ENCODE data around the gene PELI1.
"Not testable (repeated sequence)": the region's sequence is repeated elsewhere in the genome, so short reads cannot be mapped to it uniquely, and the experiment has no call there.

PELI1 gene

DNA sequence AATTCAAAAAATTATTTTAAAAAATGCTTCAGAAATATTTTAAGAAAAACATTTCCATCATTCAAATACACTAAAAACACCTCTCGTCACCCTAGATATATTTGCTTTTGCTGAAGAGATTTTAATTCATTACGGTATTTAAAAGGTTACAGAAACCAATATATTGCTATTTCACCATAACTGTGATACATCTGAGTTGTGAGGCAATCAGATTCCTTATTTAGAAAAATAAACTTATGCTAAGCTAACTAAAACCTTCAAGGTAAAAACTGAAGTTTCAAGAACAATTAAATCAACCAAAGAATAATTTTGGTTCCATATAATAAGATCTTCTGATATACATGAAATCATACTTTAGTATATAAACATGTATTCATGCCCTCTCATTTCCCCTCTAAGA lies 32.8 kb downstream of the PELI1 start:
- no peak overlapping the region for H3K27ac ChIP-seq (ENCODE audit: insufficient read depth, low read depth, low read length, poor library complexity, severe bottlenecking)
- H3K36me3 ChIP-seq (ENCODE audit: control insufficient read depth, insufficient read depth, low read length), result no peaks in the 10 kb centered on the region
- WGBS, 2 experiments, result 100% methylated on average over 2 of the region's 2 CpGs; no CpG with 5 or more reads in 1 of the 2 experiments
- no peaks in the 10 kb centered on the region for H3K9me3 ChIP-seq (ENCODE audit: control insufficient read depth, low read length)
- no peak overlapping the region for H3K4me3 ChIP-seq (ENCODE audit: insufficient read depth, low read depth, low read length)
- no peaks in the 10 kb centered on the region for H3K27me3 ChIP-seq (ENCODE audit: control insufficient read depth, insufficient read depth, low read length, poor library complexity, severe bottlenecking)
- no peaks in the 10 kb centered on the region for H3K4me1 ChIP-seq (ENCODE audit: control insufficient read depth, insufficient read depth, low read length)

DNA sequence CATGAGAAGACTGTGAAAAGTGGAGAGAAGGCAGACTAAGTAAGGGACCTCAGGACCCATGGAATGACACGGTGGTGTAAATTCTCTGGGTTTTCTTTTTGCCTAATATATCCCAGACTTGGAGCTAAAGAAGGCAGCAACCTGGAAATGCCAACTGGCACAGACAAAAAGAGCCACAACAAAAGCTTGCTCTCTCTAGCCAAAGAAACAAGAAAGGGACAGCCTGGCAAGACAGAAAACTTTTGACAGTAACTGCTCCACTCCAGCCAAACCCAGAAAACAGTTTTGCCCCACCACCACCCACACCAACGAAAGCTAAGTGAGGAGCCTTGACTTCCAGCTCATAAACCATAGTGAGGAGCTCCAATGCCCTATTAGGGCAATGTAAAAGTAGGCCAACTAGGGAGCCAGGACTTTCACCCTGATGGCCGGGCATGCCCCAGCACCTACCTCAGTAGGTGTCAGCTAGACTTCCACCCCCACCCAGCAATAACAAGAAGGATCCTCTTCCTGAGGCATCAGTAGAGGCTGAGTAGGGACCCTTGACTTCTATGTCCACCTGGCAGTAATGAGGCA lies 35.5 kb downstream of the PELI1 start:
- H3K36me3 ChIP-seq (ENCODE audit: control insufficient read depth, insufficient read depth, low read length), result no peaks in the 10 kb centered on the region

DNA sequence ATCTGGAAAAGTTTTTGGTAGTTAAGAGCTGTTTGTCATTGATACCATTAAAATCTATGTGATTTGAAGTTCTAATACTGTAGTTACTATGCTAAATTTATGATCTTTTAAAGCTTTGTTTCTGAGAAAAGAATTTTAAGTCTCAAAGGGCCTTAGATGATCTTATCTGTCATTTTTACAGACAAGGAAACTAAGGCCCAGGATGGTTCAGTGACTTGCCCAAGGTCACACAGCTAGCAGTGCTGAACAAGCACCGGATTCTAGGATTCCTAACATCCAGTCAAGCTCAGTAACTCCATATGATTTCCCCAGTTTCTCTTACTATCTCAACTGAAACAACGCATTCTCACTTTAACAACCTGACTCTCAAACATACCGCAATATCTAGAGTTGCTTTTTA lies 37.7 kb downstream of the PELI1 start:
- H3K4me3 ChIP-seq (ENCODE audit: insufficient read depth, low read depth, low read length), result no peak overlapping the region
- H3K4me1 ChIP-seq (ENCODE audit: control insufficient read depth, insufficient read depth, low read length), result no peaks in the 10 kb centered on the region
- no peaks in the 10 kb centered on the region for H3K27me3 ChIP-seq (ENCODE audit: control insufficient read depth, insufficient read depth, low read length, poor library complexity, severe bottlenecking)
- WGBS, 2 experiments, result 96 to 99% methylated on average over 2 to 3 of the region's 3 CpGs
- no peak overlapping the region for H3K27ac ChIP-seq (ENCODE audit: insufficient read depth, low read depth, low read length, poor library complexity, severe bottlenecking)
- no peaks in the 10 kb centered on the region for H3K36me3 ChIP-seq (ENCODE audit: control insufficient read depth, insufficient read depth, low read length)
- no peaks in the 10 kb centered on the region for H3K9me3 ChIP-seq (ENCODE audit: control insufficient read depth, low read length)

More for the DNA sequence above, 35.5 kb downstream of the PELI1 start:
- Histone ChIP-seq H3K4me3 (ENCODE audit: insufficient read depth, low read depth, low read length) (no peak overlapping the region), H3K4me1 (ENCODE audit: control insufficient read depth, insufficient read depth, low read length) (no peaks in the 10 kb centered on the region), H3K27ac (ENCODE audit: insufficient read depth, low read depth, low read length, poor library complexity, severe bottlenecking) (no peak overlapping the region), H3K27me3 (ENCODE audit: control insufficient read depth, insufficient read depth, low read length, poor library complexity, severe bottlenecking) (no peaks in the 10 kb centered on the region), H3K9me3 (ENCODE audit: control insufficient read depth, low read length) (no peaks in the 10 kb centered on the region)
- WGBS, 2 experiments, result 93 to 95% methylated on average over 3 of the region's 3 CpGs

DNA sequence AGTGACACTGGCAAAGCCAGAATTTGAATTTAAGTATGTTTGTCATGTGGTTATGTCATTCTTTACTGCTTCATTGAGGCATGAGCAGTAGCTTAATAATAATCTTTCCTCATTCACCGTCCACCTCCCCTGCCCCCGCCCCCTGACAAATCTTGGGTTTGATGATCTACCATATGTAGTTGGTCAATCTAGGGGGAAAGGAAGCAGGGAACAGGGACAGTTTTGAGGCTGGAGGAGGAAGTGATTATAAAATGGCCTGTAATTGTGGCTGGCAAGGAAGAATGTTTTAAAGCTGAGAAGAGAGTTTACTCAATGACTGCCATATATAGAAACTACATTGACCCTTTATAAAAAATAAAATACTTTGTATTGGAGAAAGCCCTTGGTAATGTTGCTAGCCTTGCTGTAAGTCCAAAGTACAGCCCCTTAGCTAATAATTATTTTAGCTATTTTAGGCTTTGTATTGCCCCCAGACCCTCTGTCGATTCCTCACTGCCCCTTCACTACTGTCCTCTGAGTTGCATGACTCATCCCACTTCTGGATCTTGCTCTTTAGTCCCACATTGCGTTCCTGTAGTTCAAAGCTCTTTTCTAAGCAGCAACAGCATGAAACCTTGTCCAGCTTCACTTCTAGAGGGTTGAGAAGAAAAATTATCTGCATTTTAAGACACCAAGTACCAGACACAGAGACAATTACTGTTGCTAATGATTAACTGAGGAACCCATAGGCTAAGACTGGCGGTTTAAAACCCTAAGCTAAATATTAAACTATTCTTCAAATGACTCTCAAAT lies 38.4 kb downstream of the PELI1 start:
- no peak overlapping the region for H3K4me3 ChIP-seq (ENCODE audit: insufficient read depth, low read depth, low read length)
- H3K4me1 ChIP-seq (ENCODE audit: control insufficient read depth, insufficient read depth, low read length), result no peaks in the 10 kb centered on the region
- no peaks in the 10 kb centered on the region for H3K9me3 ChIP-seq (ENCODE audit: control insufficient read depth, low read length)
- H3K27ac ChIP-seq (ENCODE audit: insufficient read depth, low read depth, low read length, poor library complexity, severe bottlenecking), result no peak overlapping the region
- 91 to 98% methylated on average over 4 to 5 of the region's 5 CpGs for WGBS, 2 experiments
- H3K36me3 ChIP-seq (ENCODE audit: control insufficient read depth, insufficient read depth, low read length), result no peaks in the 10 kb centered on the region
- H3K27me3 ChIP-seq (ENCODE audit: control insufficient read depth, insufficient read depth, low read length, poor library complexity, severe bottlenecking), result no peaks in the 10 kb centered on the region

DNA sequence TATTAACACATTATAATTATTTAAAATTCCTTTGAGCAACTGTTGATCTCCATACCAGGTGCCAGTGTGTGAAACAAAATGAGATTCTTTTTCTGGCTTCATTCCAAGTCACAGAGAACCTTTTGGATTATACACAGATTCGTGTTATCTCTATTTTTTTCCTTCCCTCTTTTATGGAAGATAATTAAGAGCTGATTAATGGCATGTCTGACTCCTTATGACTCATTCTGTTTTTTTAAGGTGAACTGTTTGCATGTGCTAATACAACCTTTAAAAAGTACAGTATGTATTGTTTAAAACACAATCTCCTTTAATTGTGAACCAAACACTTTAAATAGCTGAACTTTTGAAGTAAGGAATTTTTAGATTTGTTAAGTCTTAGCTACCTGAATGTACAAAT lies 39.3 kb downstream of the PELI1 start:
- Histone ChIP-seq H3K4me1 (ENCODE audit: control insufficient read depth, insufficient read depth, low read length) (no peaks in the 10 kb centered on the region), H3K4me3 (ENCODE audit: insufficient read depth, low read depth, low read length) (no peak overlapping the region), H3K36me3 (ENCODE audit: control insufficient read depth, insufficient read depth, low read length) (no peaks in the 10 kb centered on the region), H3K27me3 (ENCODE audit: control insufficient read depth, insufficient read depth, low read length, poor library complexity, severe bottlenecking) (no peaks in the 10 kb centered on the region), H3K27ac (ENCODE audit: insufficient read depth, low read depth, low read length, poor library complexity, severe bottlenecking) (no peak overlapping the region), H3K9me3 (ENCODE audit: control insufficient read depth, low read length) (no peaks in the 10 kb centered on the region)
- no CpG with 5 or more reads among the region's 1 CpG for WGBS, 2 experiments

DNA sequence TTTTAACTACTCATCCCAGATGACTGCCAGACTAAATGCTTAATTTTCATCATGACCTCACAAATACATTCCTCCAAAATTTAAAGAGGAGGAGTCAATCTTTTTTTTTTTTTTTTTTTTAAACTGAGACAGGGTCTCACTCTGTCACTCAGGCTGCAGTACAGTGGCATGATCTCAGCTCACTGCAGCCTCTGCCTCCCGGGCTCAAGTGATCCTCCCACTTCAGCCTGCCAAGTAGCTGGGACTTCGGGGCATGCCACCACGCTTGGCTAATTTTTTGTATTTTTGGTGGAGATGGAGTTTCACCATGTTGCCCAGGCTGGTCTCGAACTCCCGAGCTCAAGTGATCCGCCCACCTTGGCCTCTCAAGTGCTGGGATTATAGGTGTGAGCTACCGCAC lies 41.5 kb downstream of the PELI1 start:
- H3K27me3 ChIP-seq (ENCODE audit: control insufficient read depth, insufficient read depth, low read length, poor library complexity, severe bottlenecking); H3K4me1 ChIP-seq (ENCODE audit: control insufficient read depth, insufficient read depth, low read length); H3K36me3 ChIP-seq (ENCODE audit: control insufficient read depth, insufficient read depth, low read length); H3K27ac ChIP-seq (ENCODE audit: insufficient read depth, low read depth, low read length, poor library complexity, severe bottlenecking); H3K4me3 ChIP-seq (ENCODE audit: insufficient read depth, low read depth, low read length); H3K9me3 ChIP-seq (ENCODE audit: control insufficient read depth, low read length): not testable (repeated sequence)
- WGBS, 2 experiments, result 92% methylated on average over 7 of the region's 7 CpGs

DNA sequence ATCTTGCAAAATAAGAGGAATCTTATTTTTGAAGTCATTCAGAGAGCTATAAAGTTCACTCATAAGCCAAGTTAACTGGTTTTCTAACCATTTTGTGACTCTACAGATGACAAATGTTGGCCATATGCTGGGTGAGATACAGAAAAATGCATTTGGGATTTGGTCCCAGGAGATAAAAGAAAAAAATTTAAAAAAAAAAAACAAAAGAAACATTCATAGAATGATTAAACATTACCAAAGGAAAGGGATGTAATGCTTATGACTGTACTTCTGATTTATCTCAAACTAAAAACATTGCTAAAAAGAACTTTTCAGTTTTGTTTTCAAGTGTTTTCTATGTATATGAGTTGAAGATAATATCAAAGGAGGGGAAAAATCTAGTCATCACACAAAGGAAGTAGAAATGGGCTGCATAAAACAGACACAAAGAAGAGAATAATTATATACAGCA lies 43.1 kb downstream of the PELI1 start:
- no peaks in the 10 kb centered on the region for H3K9me3 ChIP-seq (ENCODE audit: control insufficient read depth, low read length)
- peaks cover 8% of the 10 kb centered on the region for H3K36me3 ChIP-seq (ENCODE audit: control insufficient read depth, insufficient read depth, low read length)
- no peak overlapping the region for H3K4me3 ChIP-seq (ENCODE audit: insufficient read depth, low read depth, low read length)
- no peak overlapping the region for H3K27ac ChIP-seq (ENCODE audit: insufficient read depth, low read depth, low read length, poor library complexity, severe bottlenecking)
- H3K27me3 ChIP-seq (ENCODE audit: control insufficient read depth, insufficient read depth, low read length, poor library complexity, severe bottlenecking), result no peaks in the 10 kb centered on the region
- no peaks in the 10 kb centered on the region for H3K4me1 ChIP-seq (ENCODE audit: control insufficient read depth, insufficient read depth, low read length)

DNA sequence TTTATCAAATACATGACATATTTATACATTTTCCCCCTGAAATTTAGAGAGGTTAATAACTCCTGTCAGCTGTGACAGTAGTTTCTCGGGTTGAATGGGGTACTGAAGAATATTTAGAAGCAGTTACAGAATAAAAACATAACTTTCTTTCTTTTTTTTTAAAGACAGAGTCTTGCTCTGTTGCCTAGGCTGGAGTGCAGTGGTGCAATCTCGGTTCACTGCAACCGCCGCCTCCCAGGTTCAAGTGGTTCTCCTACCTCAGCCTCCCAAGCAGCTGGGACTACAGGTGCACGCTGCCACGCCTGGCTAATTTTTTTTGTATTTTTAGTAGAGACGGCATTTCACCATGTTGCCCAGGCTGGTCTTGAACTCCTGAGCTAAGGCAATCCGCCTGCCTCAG lies 43.6 kb downstream of the PELI1 start:
- not testable (repeated sequence) for H3K9me3 ChIP-seq (ENCODE audit: control insufficient read depth, low read length); H3K27ac ChIP-seq (ENCODE audit: insufficient read depth, low read depth, low read length, poor library complexity, severe bottlenecking); H3K4me3 ChIP-seq (ENCODE audit: insufficient read depth, low read depth, low read length); H3K4me1 ChIP-seq (ENCODE audit: control insufficient read depth, insufficient read depth, low read length); H3K27me3 ChIP-seq (ENCODE audit: control insufficient read depth, insufficient read depth, low read length, poor library complexity, severe bottlenecking)
- H3K36me3 ChIP-seq (ENCODE audit: control insufficient read depth, insufficient read depth, low read length), result peaks cover 13% of the 10 kb centered on the region
- WGBS, 2 experiments, result 93 to 95% methylated on average over 7 of the region's 8 CpGs

DNA sequence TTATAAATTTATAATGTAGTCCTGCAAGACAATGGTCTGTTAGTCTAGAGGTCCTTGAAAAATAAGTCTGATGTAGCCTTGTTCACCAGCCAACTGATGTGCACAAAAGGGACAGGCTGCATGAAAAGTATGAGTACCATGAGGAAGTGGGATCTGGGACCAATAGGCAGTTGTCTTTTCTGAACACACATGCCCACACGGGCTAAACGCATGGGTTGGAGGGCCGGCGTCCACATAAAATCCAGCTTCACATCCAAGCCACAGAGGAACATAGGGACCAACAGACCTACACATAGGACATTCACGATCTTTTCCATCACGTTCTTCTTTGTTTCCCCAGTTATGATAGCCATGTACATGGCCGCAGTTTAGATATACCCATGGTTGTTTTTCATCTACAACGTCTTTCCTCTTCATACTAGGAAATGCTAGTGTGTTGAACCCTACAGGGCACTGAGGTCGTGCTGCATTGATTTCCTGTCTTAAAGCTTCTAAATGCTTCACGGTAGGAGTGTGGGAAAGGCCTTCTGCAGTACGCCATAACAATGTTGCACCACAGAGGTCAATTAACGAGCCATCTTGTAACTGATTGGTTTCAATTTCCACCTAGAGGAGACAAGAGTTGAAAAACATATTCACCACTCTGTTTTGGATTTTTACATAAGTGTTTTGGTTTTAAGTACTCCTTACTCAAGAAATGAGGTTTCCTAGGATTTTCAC lies 49.4 kb downstream of the PELI1 start:
- H3K4me1 ChIP-seq (ENCODE audit: control insufficient read depth, insufficient read depth, low read length), result no peaks in the 10 kb centered on the region
- peaks cover 22% of the 10 kb centered on the region for H3K36me3 ChIP-seq (ENCODE audit: control insufficient read depth, insufficient read depth, low read length)
- H3K9me3 ChIP-seq (ENCODE audit: control insufficient read depth, low read length), result no peaks in the 10 kb centered on the region
- H3K4me3 ChIP-seq (ENCODE audit: insufficient read depth, low read depth, low read length), result no peak overlapping the region
- H3K27me3 ChIP-seq (ENCODE audit: control insufficient read depth, insufficient read depth, low read length, poor library complexity, severe bottlenecking), result no peaks in the 10 kb centered on the region
- no peak overlapping the region for H3K27ac ChIP-seq (ENCODE audit: insufficient read depth, low read depth, low read length, poor library complexity, severe bottlenecking)
- WGBS, 2 experiments, result 89 to 90% methylated on average over 12 of the region's 12 CpGs

DNA sequence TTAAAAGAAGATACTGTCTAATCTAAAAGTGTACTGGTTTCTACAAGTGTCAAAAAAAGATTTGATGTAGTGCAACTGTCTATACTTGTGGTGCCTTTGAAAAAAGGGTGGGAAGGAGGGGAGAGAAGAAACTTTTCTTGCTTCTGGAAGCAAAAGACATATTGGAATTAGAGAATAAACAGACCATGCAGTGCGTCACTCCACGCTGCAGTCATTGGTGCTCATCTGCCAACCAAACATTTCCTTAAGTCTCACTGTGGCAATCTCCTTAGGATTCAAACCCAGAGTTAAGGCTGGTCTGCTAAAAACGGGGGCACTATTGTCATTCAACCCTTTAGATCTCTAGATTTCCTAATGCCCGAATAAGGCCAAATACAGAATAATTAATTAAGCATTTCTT lies 50.9 kb downstream of the PELI1 start:
- no peaks in the 10 kb centered on the region for H3K27me3 ChIP-seq (ENCODE audit: control insufficient read depth, insufficient read depth, low read length, poor library complexity, severe bottlenecking)
- peaks cover 19% of the 10 kb centered on the region for H3K36me3 ChIP-seq (ENCODE audit: control insufficient read depth, insufficient read depth, low read length)
- H3K4me1 ChIP-seq (ENCODE audit: control insufficient read depth, insufficient read depth, low read length), result no peaks in the 10 kb centered on the region
- no peak overlapping the region for H3K4me3 ChIP-seq (ENCODE audit: insufficient read depth, low read depth, low read length)
- no peaks in the 10 kb centered on the region for H3K9me3 ChIP-seq (ENCODE audit: control insufficient read depth, low read length)
- 86 to 93% methylated on average over 4 of the region's 4 CpGs for WGBS, 2 experiments
- H3K27ac ChIP-seq (ENCODE audit: insufficient read depth, low read depth, low read length, poor library complexity, severe bottlenecking), result no peak overlapping the region

All from ectodermal cell (in vitro differentiated cells).